H1 (cell line): ENCODE measurements around the gene TNS3. TPM values are rescaled to one million over a fixed set of nuclear protein-coding genes. Genes with fewer than 3 reads are reported as not detected.

Experiments
- CTCF ChIA-PET: fragments of 300-600 bp; sonication (Branson Sonifier 250); formaldehyde crosslinking; loops from one replicate; lab custom pipeline; 2021; ENCODE audit not compliant: partially characterized antibody; lab: Charles Lee
- POLR2A ChIA-PET: fragments of 300-600 bp; sonication (Branson Sonifier 250); formaldehyde crosslinking; loops from one replicate; lab custom pipeline; 2021; ENCODE audit warnings: inconsistent platforms; ENCODE audit not compliant: partially characterized antibody; lab: Charles Lee
- DNase-seq, 2 experiments: peaks; one replicate each; pipeline versions ENCODE4 v3.0.0 to v3.0.0-alpha.2; 2010 to 2022; ENCODE audit warnings: low spot score in 2 of 2, low read depth in 1 of 2, mixed read lengths in 1 of 2
- FAIRE-seq: peaks from 2 replicates; lab custom pipeline; 2011; peaks lifted over from hg19 to GRCh38; lab: Jason Lieb, UNC
- H2AFZ ChIP-seq: 2 replicates; pipeline ENCODE4 v1.8.1; 2012; ENCODE audit warnings: low read length, inconsistent platforms
- H2AK5ac ChIP-seq: 2 replicates; pipeline ENCODE4 v1.6.1; 2013; ENCODE audit warnings: low read depth, low read length
- H2BK120ac ChIP-seq: replicated peaks from 2 replicates; pipeline ENCODE3; 2013; ENCODE audit warnings: low read depth, low read length, inconsistent platforms
- H2BK12ac ChIP-seq: 2 replicates; pipeline ENCODE4 v1.6.1; 2013; ENCODE audit warnings: low read depth, low read length
- H2BK15ac ChIP-seq: 2 replicates; pipeline ENCODE4 v1.6.1; 2013; ENCODE audit warnings: low read length
- H2BK20ac ChIP-seq: 2 replicates; pipeline ENCODE4 v1.6.1; 2013; ENCODE audit warnings: low read length
- H2BK5ac ChIP-seq: 2 replicates; pipeline ENCODE4 v1.6.1; 2013; ENCODE audit warnings: low read depth, low read length
- H3K14ac ChIP-seq: 2 replicates; pipeline ENCODE4 v1.6.1; 2013; ENCODE audit warnings: inconsistent platforms; ENCODE audit not compliant: insufficient read length
- H3K18ac ChIP-seq: 2 replicates; pipeline ENCODE4 v1.6.1; 2013; ENCODE audit warnings: low read length; ENCODE audit errors: extremely low read depth
- H3K23ac ChIP-seq: 2 replicates; pipeline ENCODE4 v1.6.1; 2013; ENCODE audit warnings: inconsistent platforms; ENCODE audit not compliant: insufficient read length
- H3K23me2 ChIP-seq: 2 replicates; pipeline ENCODE4 v1.6.1; 2013; ENCODE audit warnings: low read depth, low read length
- H3K27ac ChIP-seq: 2 replicates; pipeline ENCODE4 v1.6.1; 2011; ENCODE audit warnings: low read depth, low read length, inconsistent platforms
- H3K27me3 ChIP-seq, 4 experiments: replicated peaks in 1 of 4; 1 replicate in 1 of 4; 2 replicates in 3 of 4; pipeline versions ENCODE4 v1.6.1 to v1.8.1; 2011 to 2013; ENCODE audit warnings: low read length in 3 of 4, mild to moderate bottlenecking in 3 of 4, inconsistent platforms in 2 of 4, mixed read lengths in 2 of 4, moderate library complexity in 1 of 4; ENCODE audit not compliant: control insufficient read depth in 3 of 4, insufficient read depth in 3 of 4; ENCODE audit errors: extremely low read depth in 1 of 4
- H3K36me3 ChIP-seq, 4 experiments: 2 replicates each; pipeline versions ENCODE4 v1.6.1 to v1.8.1; 2011 to 2013; ENCODE audit warnings: mild to moderate bottlenecking in 4 of 4, low read length in 3 of 4, moderate library complexity in 2 of 4, control low read depth in 1 of 4, inconsistent platforms in 1 of 4; ENCODE audit not compliant: insufficient read depth in 4 of 4, control insufficient read depth in 2 of 4
- H3K4ac ChIP-seq: replicated peaks from 2 replicates; pipeline ENCODE3; 2013; ENCODE audit warnings: low read length, low read depth, mixed read lengths, inconsistent platforms; ENCODE audit not compliant: insufficient read length
- H3K4me1 ChIP-seq, 4 experiments: replicated peaks in 1 of 4; 1 replicate in 1 of 4; 2 replicates in 3 of 4; pipeline versions ENCODE4 v1.6.1 to v1.8.1; 2011 to 2013; ENCODE audit warnings: low read length in 3 of 4, inconsistent platforms in 2 of 4, mixed read lengths in 1 of 4; ENCODE audit not compliant: insufficient read depth in 4 of 4, control insufficient read depth in 3 of 4
- H3K4me2 ChIP-seq, 2 experiments: 2 replicates each; pipeline versions ENCODE4 v1.6.1 to v1.8.1; 2011 to 2013; ENCODE audit warnings: low read depth in 2 of 2, low read length in 2 of 2, control low read depth in 1 of 2, inconsistent platforms in 1 of 2, mild to moderate bottlenecking in 1 of 2; ENCODE audit not compliant: insufficient read depth in 1 of 2
- H3K4me3 ChIP-seq, 4 experiments: fragments of 200-600, 300-600 bp in 1 of 4; sonication (generic), shearing (Covaris generic), sonication (Bioruptor Twin) in 1 of 4; 2 replicates each; pipeline versions ENCODE4 v1.5.1 to v1.8.1; 2011 to 2016; ENCODE audit warnings: low read length in 4 of 4, low read depth in 3 of 4, control low read depth in 2 of 4, inconsistent platforms in 2 of 4, mild to moderate bottlenecking in 2 of 4, mixed read lengths in 1 of 4, moderate library complexity in 1 of 4; ENCODE audit not compliant: insufficient read depth in 2 of 4; ENCODE audit errors: extremely low read depth in 1 of 4
- H3K56ac ChIP-seq: replicated peaks from 2 replicates; pipeline ENCODE3; 2013; ENCODE audit warnings: low read depth, mild to moderate bottlenecking, mixed read lengths, low read length, inconsistent platforms; ENCODE audit not compliant: insufficient read length
- H3K79me1 ChIP-seq: 2 replicates; pipeline ENCODE4 v1.6.1; 2013; ENCODE audit warnings: low read depth, low read length, control low read depth
- H3K79me2 ChIP-seq, 2 experiments: 2 replicates each; pipeline versions ENCODE4 v1.6.1 to v1.8.1; 2012 to 2013; ENCODE audit warnings: low read length in 2 of 2, mild to moderate bottlenecking in 2 of 2, inconsistent platforms in 1 of 2; ENCODE audit not compliant: insufficient read depth in 2 of 2, control insufficient read depth in 1 of 2
- H3K9ac ChIP-seq, 4 experiments: replicated peaks in 1 of 4; 1 replicate in 1 of 4; 2 replicates in 3 of 4; pipeline versions ENCODE4 v1.6.1 to v1.8.1; 2011 to 2013; ENCODE audit warnings: low read depth in 3 of 4, low read length in 3 of 4, control low read depth in 2 of 4, mild to moderate bottlenecking in 2 of 4, moderate library complexity in 2 of 4, inconsistent platforms in 1 of 4; ENCODE audit errors: extremely low read depth in 1 of 4
- H3K9me3 ChIP-seq, 2 experiments: 2 replicates each; pipeline versions ENCODE4 v1.6.1 to v1.8.1; 2012 to 2013; ENCODE audit warnings: mild to moderate bottlenecking in 2 of 2, moderate library complexity in 2 of 2, control low read depth in 1 of 2, inconsistent platforms in 1 of 2, low read depth in 1 of 2, low read length in 1 of 2, mixed read lengths in 1 of 2; ENCODE audit not compliant: insufficient read depth in 2 of 2
- H4K20me1 ChIP-seq, 2 experiments: replicated peaks in 1 of 2; 2 replicates each; pipeline versions ENCODE3 to v1.8.1; 2011 to 2013; ENCODE audit warnings: inconsistent platforms in 2 of 2, low read length in 2 of 2, mild to moderate bottlenecking in 1 of 2; ENCODE audit not compliant: insufficient read depth in 2 of 2, control insufficient read depth in 1 of 2
- H4K5ac ChIP-seq: 2 replicates; pipeline ENCODE4 v1.6.1; 2013; ENCODE audit warnings: low read length, low read depth, mixed read lengths, inconsistent platforms; ENCODE audit not compliant: insufficient read length
- H4K8ac ChIP-seq: 2 replicates; pipeline ENCODE4 v1.8.0; 2013; ENCODE audit warnings: mild to moderate bottlenecking, moderate library complexity, low read length, inconsistent platforms; ENCODE audit not compliant: insufficient read depth; ENCODE audit errors: extremely low read depth
- H4K91ac ChIP-seq: replicated peaks from 2 replicates; pipeline ENCODE3; 2013; ENCODE audit warnings: low read length, mixed read lengths, inconsistent platforms; ENCODE audit not compliant: insufficient read length
- EZH2 ChIP-seq: fragments of 200-600 bp; sonication (generic); IDR thresholded peaks from 2 replicates; pipeline ENCODE4 v1.7.1; 2012; ENCODE audit warnings: low read depth, mild to moderate bottlenecking, moderate library complexity, low read length, inconsistent platforms; ENCODE audit not compliant: severe bottlenecking
- GTF2F1 ChIP-seq: IDR thresholded peaks from 2 replicates; pipeline ENCODE4 v1.6.1; 2012; ENCODE audit warnings: low read depth, low read length, improper control_type of control experiment, borderline replicate concordance
- KDM5A ChIP-seq: fragments of 200-600 bp; IDR thresholded peaks from 2 replicates; pipeline ENCODE4 v1.7.1; 2012; ENCODE audit warnings: mild to moderate bottlenecking, low read length, inconsistent platforms, mixed read lengths
- RAD21 ChIP-seq, 2 experiments: IDR thresholded peaks in 1 of 2; conservative IDR thresholded peaks in 1 of 2; 2 replicates each; pipeline ENCODE4 v1.6.1; 2011; ENCODE audit warnings: low read depth in 2 of 2, low read length in 2 of 2, improper control_type of control experiment in 1 of 2, inconsistent platforms in 1 of 2, mild to moderate bottlenecking in 1 of 2, moderate library complexity in 1 of 2
- SIX5 ChIP-seq: IDR thresholded peaks from 2 replicates; pipeline ENCODE4 v1.6.1; 2011; ENCODE audit warnings: mild to moderate bottlenecking, low read depth, low read length
- WGBS, 2 experiments: shearing (Covaris generic) in 1 of 2; methylation state at CpG; one replicate each; pipeline versions ENCODE4 v1.1.6 to v1.1.7; 2013 to 2015; ENCODE audit warnings: low lambda C conversion rate in 2 of 2, mixed read lengths in 2 of 2, inconsistent platforms in 1 of 2, low coverage in 1 of 2, missing lambda C conversion rate in 1 of 2; ENCODE audit not compliant: insufficient replicate concordance in 2 of 2, insufficient coverage in 1 of 2, insufficient read length in 1 of 2; ENCODE audit errors: extremely low coverage in 1 of 2, missing lambda C conversion rate in 1 of 2; 5-methylcytosine and 5-hydroxymethylcytosine counted together
- polyA plus RNA-seq, 7 experiments: library from polyadenylated mRNA; depleted of rRNA in 3 of 7; stranded (reverse) in 5 of 7; unstranded in 2 of 7; fragments of >200 nt in 5 of 7; fragments of 200-250 nt in 2 of 7; gene quantifications; 1 replicate in 5 of 7; 2 replicates in 1 of 7; 4 replicates in 1 of 7; pipeline versions ENCODE4 v1.2.1 to v1.2.3, GENCODE V29; 2011 to 2013; ENCODE audit warnings: missing spikeins in 2 of 7, mixed read lengths in 2 of 7
- total RNA-seq: library from RNA; stranded (reverse); fragmentation: NEBNext Ultra II Directional; extraction: Animal tissue kit (Norgen Biotek cat#: 25700); gene quantifications from 2 replicates; pipeline ENCODE4 v1.2.1, GENCODE V29; 2021

The TNS3 gene
- total and polyA plus RNA-seq, 2 of the 8 experiments (the other 6 are each of a cell fraction or from before 2014, with no cell fraction given) = 11.9 to 24.2 TPM

DNA sequence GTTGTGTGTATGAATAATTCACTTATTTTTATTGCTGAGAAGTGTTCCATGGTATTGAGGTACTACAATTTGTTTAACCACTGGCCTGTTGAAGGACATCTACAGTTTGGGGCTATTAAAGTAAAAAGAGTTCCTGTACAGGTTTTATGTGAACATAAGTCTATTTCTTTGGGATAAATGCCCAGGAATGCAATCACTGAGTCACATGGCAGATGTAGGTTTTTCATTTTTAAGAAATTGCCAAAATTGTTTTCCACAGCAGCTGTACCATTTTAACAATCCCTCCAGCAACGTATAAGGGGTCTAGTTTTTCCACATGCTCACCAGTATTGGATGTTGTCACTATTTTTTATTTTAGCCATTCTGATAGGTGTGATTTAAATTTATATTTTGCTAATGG, 243.9 kb downstream of the TNS3 start:
- peaks cover 0 to 1% of the 10 kb centered on the region in 2 experiments for H4K20me1 ChIP-seq
- H3K36me3 ChIP-seq = no peaks in the 10 kb centered on the region
- H3K27me3 ChIP-seq = no peaks in the 10 kb centered on the region
- H2BK12ac ChIP-seq = no peak overlapping the region
- POLR2A ChIA-PET = no interaction called here
- no peak overlapping the region for H3K18ac ChIP-seq
- DNase-seq = no peak
- H3K4me1 ChIP-seq = peaks cover 0 to 2% (median under 1%) of the 10 kb centered on the region in 4 experiments; a peak in 1 of 7 replicates
- no peaks in the 10 kb centered on the region for H3K23me2 ChIP-seq
- H3K4me2 ChIP-seq = no peak overlapping the region
- no peak overlapping the region for H2AK5ac ChIP-seq
- CTCF ChIA-PET = interaction anchor here (2.0 kb wide), 1 partner anchor 16 kb away, joined by 8 read pairs; no protein-coding TSS in a partner anchor
- no peaks in the 10 kb centered on the region for H3K9me3 ChIP-seq
- no peak for FAIRE-seq
- H3K14ac ChIP-seq = no peak overlapping the region
- no peak overlapping the region for H3K4me3 ChIP-seq
- H2BK120ac ChIP-seq = no peak overlapping the region
- no peak overlapping the region for H3K23ac ChIP-seq
- no peak overlapping the region for H3K27ac ChIP-seq
- H2BK5ac ChIP-seq = no peak overlapping the region
- no peak overlapping the region for H3K56ac ChIP-seq
- H3K4ac ChIP-seq = no peak overlapping the region
- TF ChIP-seq EZH2 (no peak), KDM5A (no peak), GTF2F1 (no peak), RAD21 (IDR thresholded peaks at IDR 0.05 in 1 of 2, conservative IDR thresholded peaks at IDR 0.05 in 1 of 2; ENCODE audit: low read depth in 2 of 2, low read length in 2 of 2) (no peak), SIX5 (no peak)
- H4K91ac ChIP-seq = no peak overlapping the region
- H3K79me2 ChIP-seq = no peaks in the 10 kb centered on the region
- H4K8ac ChIP-seq = no peak overlapping the region
- H2BK20ac ChIP-seq = no peak overlapping the region
- H2BK15ac ChIP-seq = no peak overlapping the region
- 93% methylated on average over 1 of the region's 1 CpG; no CpG with 5 or more reads in 1 of the 2 experiments for WGBS, 2 experiments
- H4K5ac ChIP-seq = no peak overlapping the region
- no peak overlapping the region for H3K9ac ChIP-seq
- no peak overlapping the region for H2AFZ ChIP-seq
- 0 out of 2 replicates have a peak, but pooled peaks cover 3% of the 10 kb centered on the region for H3K79me1 ChIP-seq
